DMS 273 (cell line): ENCODE data around the gene COQ4.

Source experiments
- DNase-seq: peaks from one replicate; lab custom pipeline; 2025; ENCODE audit not compliant: unreplicated experiment; lab: John Stamatoyannopoulos, UW

COQ4 gene

DNA sequence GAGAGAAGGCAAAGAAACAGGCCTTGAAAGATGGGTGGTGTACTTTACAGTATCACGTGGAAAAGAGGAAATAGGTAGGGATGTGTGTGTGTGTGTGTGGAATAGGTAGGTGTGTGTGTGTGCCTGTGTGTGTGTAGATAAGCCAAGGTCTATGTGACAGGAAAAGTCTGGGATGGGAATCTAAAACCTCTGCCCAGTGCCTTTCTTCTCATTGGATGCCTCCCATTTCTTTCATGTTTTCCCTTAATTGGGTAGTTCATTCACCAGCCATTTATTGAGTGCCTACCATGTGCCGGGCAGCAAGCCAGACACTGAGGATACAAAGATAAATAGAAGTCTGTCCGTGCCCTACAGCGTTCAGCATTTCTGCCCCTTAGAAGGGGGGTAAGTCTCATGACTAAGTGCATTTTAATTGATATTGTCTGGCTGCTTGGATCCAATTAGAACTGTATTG is 49.6 kb downstream of the COQ4 start:
- peak; percentile 29 for DNase-seq

DNA sequence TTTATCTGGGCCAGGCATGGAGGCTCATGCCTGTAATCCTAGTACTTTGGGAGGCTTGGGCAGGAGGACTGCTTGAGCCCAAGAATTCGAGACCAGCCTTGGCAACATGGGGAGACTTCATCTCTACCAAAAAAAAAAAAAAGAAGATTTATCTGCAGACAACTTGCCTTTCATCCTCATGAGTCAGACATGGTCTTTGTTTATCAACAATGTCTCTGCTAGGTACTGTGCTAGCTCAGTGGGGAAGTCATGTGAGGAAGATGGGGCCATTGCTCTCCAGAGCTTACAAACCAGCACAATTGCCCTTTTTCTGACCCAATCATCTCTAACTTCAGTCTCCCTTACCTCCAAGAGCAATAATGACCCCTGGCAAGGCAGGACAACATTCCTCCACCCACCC is 50.1 kb downstream of the COQ4 start:
- no peak for DNase-seq

DNA sequence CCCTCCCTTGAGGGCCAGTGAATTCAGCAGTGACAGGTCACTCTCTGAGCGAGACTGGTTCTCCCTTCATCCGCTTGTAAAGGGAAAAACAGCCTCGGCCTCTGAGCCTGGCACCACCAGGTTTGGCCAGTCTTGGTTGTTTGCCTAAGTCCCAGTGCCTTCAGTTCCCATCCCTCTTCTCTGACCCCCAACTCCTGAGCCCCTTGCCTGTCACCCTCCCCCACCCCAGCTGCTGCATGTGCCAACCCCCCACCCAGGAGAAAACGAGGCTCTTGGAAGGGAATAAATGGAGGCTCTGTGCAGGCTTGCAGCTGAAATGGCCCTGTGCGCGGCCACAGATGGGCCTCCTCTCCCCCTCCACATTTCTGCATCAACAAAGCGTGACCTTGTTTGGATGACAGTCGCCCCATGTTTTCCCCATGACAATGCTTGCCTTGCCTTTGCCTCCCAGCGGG is 51.6 kb downstream of the COQ4 start:
- DNase-seq = no peak

DNA sequence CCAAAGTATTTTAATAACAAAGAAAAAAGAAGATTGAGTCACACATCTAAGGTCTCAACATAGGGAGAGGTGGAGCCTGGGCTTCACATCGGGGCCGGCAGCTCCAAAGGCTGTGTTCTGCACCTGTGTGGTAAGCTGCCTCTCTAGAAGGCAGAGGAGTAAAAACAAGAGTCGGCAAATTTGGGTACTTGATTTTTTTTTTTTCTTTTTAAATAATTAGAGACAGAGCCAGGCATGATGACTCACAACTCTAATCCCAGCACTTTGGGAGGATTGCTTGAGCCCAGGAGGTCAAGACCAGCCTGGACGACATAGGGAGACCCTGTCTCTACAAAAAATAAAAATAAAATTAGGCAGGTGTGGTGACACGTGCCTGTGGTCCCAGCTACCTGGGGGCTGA is 53.2 kb downstream of the COQ4 start:
- no peak for DNase-seq

DNA sequence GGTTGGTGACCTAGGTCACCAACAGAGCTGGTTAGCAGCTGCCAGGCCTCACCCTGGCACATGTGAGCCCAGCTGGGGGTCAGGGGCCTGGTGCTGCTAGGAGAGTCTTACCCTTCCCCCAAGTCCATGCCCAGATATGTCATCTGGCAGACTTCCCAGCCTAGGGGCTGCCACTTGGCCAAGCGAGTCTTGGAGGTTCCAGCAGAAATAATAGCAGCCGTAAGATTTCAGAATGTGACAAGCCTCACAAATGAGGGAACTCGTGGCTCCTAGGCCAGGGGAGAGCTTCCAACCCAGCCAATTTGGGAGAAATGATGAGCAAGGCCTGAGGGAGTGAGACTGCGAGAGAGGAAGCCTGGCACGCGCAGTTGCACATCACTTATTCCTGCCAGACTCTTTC is 59.6 kb downstream of the COQ4 start:
- DNase-seq = peak; percentile 88

DNA sequence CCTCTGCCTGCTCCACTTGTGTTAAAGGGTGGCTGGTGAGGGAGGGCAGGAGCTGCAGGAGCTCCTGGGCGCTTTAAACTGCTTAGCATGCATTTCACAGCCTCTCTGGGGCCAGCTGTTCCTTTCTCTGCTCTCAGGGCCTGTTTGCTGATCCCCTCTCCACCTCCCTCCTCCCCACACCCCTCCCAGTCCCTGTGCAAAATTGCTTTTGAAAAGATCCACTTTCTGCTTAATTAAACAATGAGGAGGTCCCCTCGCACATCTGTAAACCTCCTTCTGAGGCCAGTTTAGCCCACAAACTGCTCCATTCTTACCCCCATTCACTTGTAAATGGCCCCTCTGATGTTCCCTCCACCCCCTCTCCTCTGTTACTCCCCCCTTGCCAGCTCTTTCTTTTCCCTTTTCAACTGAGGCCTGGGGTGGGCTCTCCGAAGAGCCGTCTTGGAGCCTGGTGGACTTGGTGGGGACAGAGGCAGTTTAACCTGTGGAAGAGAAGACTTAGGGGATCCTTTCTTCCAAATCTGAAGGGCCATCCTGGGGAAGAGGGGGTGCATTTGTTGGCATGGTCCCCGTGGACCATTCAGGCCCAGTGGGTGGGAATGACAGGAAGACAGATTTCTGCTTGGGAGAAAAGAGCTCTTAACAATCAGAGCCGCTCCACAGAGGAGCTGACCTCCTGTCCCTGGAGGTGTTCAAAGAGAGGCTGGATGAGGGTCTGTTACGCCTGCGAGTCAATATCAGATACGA is 60.5 kb downstream of the COQ4 start:
- DNase-seq = peak; percentile 89
